Activated T-cell treated with anti-CD3 and anti-CD28 coated beads for 4 hours (primary cell): ENCODE measurements around the gene DKK3.
A peak's percentile ranks its signal among the peaks of the same experiment; 100 is the strongest.

Experiments used
- DNase-seq: peaks from one replicate; pipeline ENCODE4 v3.0.0-alpha.2; 2020

The DKK3 gene

GRCh38 chr11:11980841-11981308, 27.6 kb downstream of the DKK3 start:
- no peak for DNase-seq

GRCh38 chr11:11980200-11980599, 28.2 kb downstream of the DKK3 start:
- no peak for DNase-seq

DNA sequence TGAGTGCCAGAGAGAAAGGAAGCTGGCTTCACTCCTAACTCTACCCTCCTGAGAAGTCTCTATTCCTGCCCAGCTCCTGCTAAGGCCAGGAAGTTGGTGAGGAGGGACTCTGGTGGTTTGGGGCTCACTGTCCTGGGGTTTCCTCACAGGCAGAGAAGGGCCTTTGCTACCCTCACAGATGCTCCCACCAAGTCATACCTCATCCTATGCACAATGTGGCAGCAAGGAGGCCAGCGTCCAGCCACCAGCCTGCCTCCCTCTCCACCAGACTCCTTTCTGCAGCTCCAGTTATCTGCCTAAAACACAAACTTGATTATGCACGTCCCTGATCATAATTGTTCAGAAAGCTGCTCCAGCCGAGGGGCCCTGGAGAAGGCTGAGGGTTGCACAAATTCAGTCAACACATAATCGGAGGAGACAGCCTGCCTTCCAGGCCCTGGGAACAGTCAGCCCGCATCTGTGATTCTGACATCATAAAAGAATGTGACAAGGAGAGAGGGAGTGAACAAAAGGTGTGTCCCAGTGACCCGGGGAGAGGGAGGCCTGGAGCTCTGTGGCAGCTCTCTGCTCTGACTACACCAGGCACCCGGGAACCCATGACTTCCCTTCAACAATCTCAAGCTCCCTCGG, 28.8 kb downstream of the DKK3 start:
- no peak for DNase-seq

DNA sequence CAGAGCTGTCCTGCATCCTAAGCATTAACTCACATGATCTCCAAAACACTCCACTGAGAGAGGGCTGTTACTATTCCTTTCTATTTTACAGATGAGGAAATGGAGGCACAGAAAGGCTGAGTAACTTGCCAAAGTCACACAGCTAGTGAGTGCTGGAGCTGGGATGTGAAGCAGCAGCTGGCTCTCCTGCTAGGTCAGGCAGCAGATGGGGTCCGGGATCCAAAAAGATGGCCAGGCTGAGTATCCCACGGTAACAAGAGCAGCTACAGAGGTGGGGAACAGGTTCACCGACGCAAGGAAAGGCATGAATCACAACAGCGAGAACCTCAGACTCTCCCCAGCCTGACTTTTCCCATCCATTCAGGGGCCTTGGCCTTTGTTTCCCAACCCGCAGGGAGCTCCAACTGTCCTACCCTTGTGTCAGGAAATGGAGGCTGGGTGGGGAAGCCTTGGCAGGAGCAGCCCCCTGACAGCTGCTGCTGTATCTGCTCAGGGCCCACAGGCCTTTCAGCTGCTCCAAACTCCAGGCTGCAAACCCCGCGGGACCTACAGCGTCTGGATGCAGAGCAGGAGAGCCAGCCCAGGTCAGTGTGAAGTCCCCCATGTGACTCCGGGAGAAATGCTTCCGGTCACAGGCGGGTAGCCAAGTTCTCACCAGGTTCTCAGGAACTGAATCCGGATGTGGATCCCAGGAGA, 29.5 kb downstream of the DKK3 start:
- no peak for DNase-seq

DNA sequence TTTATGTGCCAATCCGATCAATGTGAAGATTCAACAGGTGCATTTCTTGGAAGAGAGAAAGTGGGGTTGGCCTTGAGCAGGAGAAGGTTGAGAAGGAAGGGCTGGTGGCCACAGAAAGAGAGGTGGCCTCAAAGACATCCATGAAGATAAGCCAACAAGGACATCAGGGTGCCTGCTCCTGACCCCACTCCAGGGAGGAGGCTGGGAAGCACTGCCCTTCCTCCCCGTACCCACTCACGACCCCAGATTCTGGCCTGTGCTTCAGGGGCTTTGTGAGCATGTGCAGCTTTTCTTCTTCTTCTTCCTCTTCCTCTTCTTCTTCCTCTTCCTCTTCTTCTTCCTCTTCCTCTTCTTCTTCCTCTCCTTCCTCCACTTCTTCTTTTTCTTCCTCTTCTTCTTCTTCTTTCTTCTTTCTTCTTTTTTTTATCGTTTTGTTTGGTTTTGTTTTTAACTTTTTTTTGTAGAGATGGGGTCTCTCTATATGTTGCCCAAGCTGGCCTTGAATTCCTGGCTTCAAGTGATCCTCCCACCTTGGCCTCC, 30.3 kb downstream of the DKK3 start:
- no peak for DNase-seq

- DNase-seq = no peak
Measured at GRCh38 chr11:11977206-11977938, 31.1 kb downstream of the DKK3 start.

DNA sequence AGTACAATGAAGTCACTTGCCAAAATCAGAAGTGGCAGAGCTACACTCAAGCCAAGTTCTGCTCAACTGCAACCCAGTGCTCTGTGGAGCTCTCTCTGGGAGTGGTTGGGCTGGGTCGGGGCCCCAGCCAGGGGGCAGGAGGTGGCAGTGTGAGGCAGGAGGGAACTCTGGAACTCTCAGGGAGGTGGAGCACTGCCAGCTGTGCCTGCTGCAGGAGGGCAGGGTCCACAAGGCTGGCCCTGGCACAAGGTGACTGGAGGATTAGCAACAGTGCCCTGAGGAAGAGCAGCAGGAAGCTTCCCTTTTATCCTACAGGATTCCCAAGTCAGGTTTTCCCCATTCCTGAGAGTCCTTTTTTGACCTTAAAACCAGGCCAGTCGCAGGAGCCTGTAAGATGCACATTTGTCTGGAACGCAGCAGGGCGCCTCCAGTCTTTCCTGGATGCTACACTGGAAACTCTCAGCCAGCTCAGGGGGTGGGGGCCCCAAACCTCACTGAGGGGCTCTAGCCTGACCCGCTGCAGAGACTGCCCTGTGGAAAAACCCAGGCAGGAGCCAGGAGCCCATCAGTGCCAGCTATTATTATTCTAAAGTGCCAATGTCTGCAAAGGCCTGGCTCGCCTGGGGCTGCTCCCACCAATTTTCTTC, 31.8 kb downstream of the DKK3 start:
- DNase-seq = no peak

GRCh38 chr11:11975201-11976092, 33.0 kb downstream of the DKK3 start:
- no peak for DNase-seq

DNA sequence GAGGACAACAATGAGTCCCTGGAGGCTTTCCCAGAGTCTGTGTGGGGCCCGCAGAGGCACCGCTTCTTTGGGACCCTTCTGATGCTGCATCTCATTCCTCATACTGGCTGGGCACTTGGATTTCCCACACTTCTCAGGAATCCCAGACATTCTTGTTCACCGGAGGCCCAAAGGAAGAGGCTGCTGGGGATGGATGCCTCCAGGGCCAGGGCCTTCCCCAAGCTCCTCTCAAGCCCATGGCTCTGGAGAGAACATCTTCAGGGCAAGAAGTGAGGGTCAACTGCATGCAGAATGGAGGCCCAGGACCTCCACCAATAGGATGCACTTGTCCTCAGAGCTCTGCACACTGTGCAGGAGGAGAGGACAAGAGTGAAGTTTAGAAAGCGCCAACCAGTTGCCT, 34.6 kb downstream of the DKK3 start:
- no peak for DNase-seq

DNA sequence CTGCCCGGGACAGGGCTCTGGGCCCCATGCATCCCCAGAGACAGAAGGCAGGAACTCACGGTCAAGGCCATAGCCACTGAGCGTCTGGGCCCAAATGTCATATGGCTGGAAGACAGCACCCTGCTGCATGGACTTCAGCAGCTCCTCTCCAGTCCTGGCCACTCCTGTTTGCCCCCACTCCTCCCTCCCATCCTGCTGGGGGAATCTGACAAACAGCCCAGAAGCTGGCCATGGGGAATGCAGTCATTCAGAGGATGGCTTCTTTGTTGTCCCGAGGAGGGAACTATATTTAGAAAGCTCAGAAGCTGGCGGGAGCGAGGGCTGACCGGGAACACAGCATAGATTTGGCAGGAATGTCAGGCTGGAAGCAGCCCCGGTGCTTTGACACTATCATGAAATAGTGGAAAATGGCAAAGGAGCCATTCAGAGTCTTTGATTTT, 35.0 kb downstream of the DKK3 start:
- no peak for DNase-seq

DNA sequence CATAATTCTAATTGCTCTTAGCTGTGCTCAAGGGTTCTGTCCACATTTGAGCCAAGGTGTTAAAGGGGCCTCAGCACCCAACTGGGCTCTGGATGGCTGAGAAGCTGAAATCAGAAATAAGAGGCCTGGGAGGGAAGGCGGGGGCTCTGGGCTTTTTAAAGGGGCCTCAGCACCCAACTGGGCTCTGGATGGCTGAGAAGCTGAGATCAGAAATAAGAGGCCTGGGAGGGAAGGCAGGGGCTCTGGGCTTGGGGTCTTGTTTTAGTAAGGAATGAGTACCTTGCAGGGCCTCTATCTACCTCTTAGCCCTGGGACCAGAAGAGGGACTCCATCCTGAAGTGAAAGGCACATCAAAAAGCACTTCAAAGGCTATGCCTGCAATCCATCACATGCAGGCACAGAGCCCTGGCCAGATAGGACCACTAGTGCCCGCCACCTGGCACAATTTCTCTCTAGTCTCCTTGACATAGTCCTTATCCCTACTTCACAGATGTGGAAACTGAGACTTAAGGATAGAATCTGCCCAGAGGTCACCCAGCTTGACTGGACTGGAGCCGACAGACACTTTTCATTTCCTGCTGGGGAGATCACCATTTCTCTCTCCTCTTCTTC, 35.6 kb downstream of the DKK3 start:
- no peak for DNase-seq

DNA sequence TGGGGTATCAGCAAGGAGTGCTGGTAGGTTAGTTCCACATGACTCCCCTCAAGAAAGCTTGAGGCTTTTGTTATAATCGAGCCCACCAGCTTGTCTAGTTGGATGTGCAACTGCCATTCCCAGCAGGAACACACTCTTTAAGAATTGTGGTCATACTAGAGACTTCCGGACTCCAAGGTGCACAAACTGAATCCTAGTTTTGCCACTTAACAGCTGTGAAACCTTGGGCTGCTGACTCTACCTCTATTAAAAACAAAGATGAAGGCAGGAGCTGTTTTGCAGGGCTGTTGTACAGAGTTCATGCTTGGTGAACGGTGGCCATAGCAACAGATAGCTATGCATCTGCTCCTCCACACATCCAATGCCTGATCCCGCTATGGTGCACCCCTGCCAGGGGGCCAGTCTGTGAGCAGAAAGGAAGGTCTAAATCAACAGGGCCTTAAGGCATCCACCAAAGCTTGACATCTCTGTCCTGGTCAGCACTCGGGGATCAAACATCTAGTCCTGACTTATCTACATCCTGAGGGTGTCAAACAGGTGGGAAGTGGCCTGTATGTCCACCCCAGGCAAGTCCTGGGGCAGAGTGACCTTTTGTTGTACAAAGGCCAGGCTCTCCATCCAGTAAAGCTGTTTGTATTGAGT, 36.4 kb downstream of the DKK3 start:
- no peak for DNase-seq

DNA sequence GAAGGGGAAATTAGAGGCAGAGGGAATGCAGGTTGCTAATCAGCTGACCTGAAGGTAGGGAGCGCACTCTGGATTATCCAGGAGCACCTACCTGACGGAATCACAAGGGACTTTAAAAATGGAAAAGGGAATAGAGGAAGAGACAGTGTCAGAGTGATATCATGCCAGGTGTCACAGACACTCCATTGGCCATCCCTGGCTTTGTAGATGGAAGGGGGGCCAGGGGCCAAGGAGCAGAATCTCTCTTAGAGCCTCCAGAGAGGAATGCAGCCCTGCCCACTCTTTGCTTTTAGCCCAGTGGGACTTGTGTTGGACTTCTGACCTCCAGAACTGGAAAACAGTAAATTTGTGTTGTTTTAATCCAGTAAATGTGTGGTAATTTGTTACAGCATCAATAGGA, 37.9 kb downstream of the DKK3 start:
- no peak for DNase-seq

DNA sequence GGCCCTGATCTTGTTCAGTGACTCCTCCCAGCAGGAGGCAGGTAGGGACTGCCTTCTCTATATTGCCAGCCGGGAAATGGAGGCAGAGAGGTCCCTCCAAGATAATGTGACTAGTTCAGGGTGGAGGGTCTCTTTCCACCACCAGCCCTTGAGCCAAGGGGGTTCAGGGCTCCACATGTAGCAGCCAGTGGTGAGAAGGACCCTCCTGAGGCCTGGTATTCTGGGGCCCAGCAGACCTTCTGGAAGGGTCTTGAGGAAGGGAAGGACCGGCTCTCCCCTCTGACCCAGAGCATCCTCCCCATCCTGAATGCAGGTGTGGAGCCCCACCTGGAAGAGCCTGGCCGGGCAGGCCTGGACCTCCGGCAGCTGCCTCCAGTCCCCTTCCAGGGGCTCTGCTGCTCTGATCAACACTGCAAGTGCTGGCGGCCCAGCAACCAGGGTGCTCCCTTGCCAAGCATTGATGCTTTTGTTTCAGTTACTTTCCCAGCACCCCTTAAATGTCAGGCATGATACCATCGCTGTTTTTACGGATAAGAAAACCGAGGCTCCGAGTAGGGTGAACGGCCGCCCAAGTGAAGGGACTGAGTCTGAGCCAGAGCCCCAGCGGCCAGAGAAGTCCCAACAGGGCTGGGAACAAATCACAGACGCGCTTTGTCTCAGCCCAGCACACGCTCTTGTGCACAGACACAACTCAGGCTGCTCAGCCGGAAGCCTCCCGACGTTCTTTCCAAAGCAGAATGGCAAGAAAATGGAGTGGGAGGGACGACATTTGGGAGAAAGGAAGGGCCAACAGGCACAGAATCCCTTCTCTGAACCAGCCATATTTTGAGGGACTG, 38.8 kb downstream of the DKK3 start:
- no peak for DNase-seq

DNA sequence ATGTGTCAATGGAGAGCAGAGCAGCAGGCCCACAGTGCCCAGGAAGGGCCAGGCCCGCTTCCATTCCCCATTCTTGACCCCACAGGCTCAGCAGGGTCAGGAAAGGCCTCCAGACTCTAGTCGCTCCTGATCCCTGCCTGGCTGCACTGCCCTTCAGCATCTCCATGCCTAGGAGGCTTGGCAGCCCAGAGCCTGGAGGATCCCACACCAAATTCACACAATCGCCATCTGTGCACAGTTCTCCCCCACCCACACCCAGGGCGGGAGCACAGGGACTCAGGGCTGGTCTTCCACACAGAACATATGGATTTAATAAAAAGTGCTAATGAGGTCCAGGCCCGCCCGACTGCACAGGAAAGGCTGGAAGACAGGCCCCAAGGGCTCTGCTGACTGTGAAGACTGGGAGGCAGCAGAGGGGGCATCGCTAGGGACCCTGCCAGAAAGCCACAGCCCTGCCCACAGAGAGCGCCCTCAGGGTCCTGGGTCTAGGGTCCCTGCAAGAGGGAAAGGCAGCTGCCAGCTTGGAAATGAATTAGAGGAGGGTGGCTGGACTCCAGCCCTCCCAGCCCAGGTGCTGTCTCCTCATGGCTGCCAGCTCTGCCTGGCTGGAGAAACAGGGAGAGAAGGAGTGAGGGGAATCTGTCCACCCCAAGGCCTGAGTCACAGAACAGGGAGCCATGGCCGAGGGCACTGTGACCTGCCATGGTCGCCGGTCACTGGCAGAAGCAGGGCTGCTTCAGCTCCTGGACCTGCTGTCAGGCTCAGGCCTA, 39.7 kb downstream of the DKK3 start:
- DNase-seq = no peak

DNA sequence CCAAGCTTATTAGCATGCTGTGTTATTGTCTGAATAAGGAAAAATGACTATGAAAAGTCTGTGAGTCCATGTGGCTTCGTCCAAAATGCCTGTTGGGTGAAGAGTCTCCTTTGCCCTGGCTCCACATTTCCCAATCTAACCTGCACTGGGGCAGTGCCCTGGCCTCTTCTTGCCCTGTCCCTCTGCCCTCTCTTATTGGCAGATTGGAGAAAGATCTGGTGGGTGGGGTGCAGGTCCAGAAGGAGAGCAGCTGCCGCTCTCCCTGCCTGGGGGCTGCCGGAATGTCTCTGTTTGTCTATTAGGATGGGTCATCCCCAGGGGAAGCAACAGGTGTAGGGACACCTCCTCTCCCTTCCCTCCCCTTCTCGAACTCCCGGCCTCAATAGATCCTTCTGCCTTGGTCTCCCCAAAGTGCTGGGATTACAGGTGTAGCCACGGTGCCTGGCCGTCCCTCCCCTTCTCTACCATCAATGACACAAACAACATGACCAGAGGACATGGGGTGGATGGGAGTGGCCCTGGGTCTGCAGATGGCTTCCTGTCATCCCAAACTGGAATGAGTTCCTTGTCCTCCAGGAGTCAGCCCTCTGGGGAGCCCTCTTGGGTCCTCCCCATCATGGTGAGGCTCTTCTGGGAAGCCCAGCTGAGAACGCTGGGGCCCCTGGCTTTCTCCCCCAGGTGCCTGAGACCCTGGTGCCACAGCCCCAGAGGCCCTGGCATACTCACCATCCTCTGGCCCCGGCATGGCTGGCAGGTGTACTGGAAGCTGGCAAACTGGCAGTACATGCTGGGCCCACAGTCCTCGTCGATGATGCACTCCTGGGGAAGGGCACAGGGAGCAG, 40.5 kb downstream of the DKK3 start:
- no peak for DNase-seq

- peak; percentile 45 for DNase-seq
Measured at GRCh38 chr11:11966826-11967668, 41.4 kb downstream of the DKK3 start.
